K562 (cell line): Measurements from ENCODE around the gene NTSR1. TPM values are rescaled to one million over a fixed set of nuclear protein-coding genes. Genes with fewer than 3 reads are reported as not detected.
A peak's percentile ranks its signal among the peaks of the same experiment; 100 is the strongest.

Source experiments
- FIP1L1 ChIP-seq: fragments of 200-400 bp; formaldehyde crosslinking; IDR thresholded peaks from 2 replicates; pipeline ENCODE4 v1.6.1; 2018; ENCODE audit warnings: mild to moderate bottlenecking, low read depth, low read length; ENCODE audit not compliant: poor library complexity, severe bottlenecking
- JUNB ChIP-seq: fragments of 450-650 bp; formaldehyde crosslinking; conservative IDR thresholded peaks from 2 replicates; pipeline ENCODE4 v1.4.0; 2020; ENCODE audit warnings: mild to moderate bottlenecking
- PPARD ChIP-seq: fragments of 250-450 bp; sonication (Bioruptor Pico); IDR thresholded peaks from 2 replicates; pipeline ENCODE4 v1.8.0; 2022; ENCODE audit warnings: inconsistent platforms, mild to moderate bottlenecking, moderate library complexity
- SMARCE1 ChIP-seq: fragments of 450-650 bp; IDR thresholded peaks from 2 replicates; pipeline ENCODE4 v1.7.1; 2016; ENCODE audit warnings: mild to moderate bottlenecking
- XRCC4 ChIP-seq: IDR thresholded peaks from one replicate; pipeline ENCODE4 v1.6.1; 2011; ENCODE audit not compliant: insufficient read depth, insufficient read length; ENCODE audit errors: extremely low read depth
- XRCC5 ChIP-seq: fragments of 200-400 bp; formaldehyde crosslinking; IDR thresholded peaks from 2 replicates; pipeline ENCODE4 v1.6.1; 2017; ENCODE audit warnings: low read depth, mild to moderate bottlenecking, low read length
- ZBTB7A ChIP-seq: IDR thresholded peaks from 2 replicates; pipeline ENCODE4 v1.6.1; 2011; ENCODE audit warnings: low read depth, mild to moderate bottlenecking, low read length, moderate library complexity, borderline replicate concordance; ENCODE audit not compliant: control insufficient read depth
- ZNF41 ChIP-seq: fragments of 250-450 bp; sonication (Bioruptor Pico); conservative IDR thresholded peaks from 2 replicates; pipeline ENCODE4 v1.4.0; 2020; ENCODE audit warnings: mild to moderate bottlenecking
- ZNF778 ChIP-seq: fragments of 450-650 bp; formaldehyde crosslinking; IDR thresholded peaks from 2 replicates; pipeline ENCODE4 v1.4.0; 2020; ENCODE audit warnings: mild to moderate bottlenecking, moderate library complexity
- polyA plus RNA-seq, 8 experiments: library from polyadenylated mRNA; depleted of rRNA in 4 of 8; stranded (reverse) in 5 of 8; unstranded in 3 of 8; fragments of >200 nt; fragmentation: Nextera tagmentation in 2 of 8; fragmentation: Illumina TruSeq in 1 of 8; extraction: Ambion mirVana in 2 of 8; extraction: Trizol in 1 of 8; gene quantifications; 2 replicates each; pipeline versions ENCODE4 v1.2.1 to v1.2.3, GENCODE V29; 2011 to 2014; ENCODE audit warnings: inconsistent platforms in 1 of 8, missing spikeins in 1 of 8
- total RNA-seq, 7 experiments: library from RNA; depleted of rRNA in 6 of 7; stranded (reverse); fragments of >200 nt in 6 of 7; fragmentation: Illumina TruSeq in 2 of 7; extraction: Trizol in 2 of 7; gene quantifications; 2 replicates each; pipeline versions ENCODE4 v1.2.1 to v1.2.3, GENCODE V29; 2011 to 2021; ENCODE audit warnings: low replicate concordance in 1 of 7
- TF ChIP-seq, protein P1 (sequence below), 2 experiments: IDR thresholded peaks; 2 replicates each; pipeline ENCODE4 v1.6.1; 2011; ENCODE audit warnings: borderline replicate concordance in 1 of 2, control low read depth in 1 of 2, low read depth in 1 of 2, low read length in 1 of 2, mild to moderate bottlenecking in 1 of 2, mixed read lengths in 1 of 2, moderate library complexity in 1 of 2; ENCODE audit not compliant: insufficient read depth in 1 of 2, insufficient read length in 1 of 2, poor library complexity in 1 of 2, severe bottlenecking in 1 of 2; ENCODE audit errors: extremely low read depth in 1 of 2

Gene NTSR1
- total and polyA plus RNA-seq, 9 of the 15 experiments (the other 6 are each of a cell fraction or from before 2014, with no cell fraction given) = 0.04 to 0.40 (median 0.13) TPM; not detected in 3

DNA sequence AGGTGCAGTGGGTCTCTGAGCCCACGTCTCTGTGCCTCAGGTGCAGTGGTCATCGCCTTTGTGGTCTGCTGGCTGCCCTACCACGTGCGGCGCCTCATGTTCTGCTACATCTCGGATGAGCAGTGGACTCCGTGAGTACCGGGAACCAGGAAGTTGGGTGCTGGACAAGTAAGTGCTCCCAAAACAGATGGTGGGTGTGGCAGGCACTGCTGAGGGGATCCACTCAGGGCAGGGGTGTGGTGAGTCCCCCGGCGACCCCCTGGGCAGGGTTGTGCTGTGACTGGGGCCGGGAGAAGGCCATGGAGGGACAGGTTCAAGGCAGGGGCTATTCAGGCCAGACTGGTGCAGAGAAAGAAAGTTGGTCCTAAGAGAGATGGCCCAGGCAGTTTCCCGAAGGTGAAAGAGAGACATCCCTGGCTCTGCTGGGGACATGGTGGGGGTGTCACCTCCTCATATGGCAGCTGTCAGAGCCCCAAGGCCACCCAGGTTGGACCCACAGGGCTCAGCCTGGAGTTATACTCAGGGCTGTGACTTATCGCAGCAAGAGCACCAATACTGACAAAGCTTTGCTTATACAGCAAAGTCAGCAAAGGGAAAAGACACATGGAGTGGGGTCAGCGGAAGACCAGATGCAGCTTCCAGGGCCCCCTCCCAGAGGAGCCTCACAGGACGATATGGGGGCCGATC is 49.7 kb downstream of the NTSR1 start (continued):
- TF ChIP-seq, protein P1, sequence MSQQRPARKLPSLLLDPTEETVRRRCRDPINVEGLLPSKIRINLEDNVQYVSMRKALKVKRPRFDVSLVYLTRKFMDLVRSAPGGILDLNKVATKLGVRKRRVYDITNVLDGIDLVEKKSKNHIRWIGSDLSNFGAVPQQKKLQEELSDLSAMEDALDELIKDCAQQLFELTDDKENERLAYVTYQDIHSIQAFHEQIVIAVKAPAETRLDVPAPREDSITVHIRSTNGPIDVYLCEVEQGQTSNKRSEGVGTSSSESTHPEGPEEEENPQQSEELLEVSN (IDR thresholded peaks at IDR 0.05; ENCODE audit: borderline replicate concordance in 1 of 2, extremely low read depth in 1 of 2, insufficient read depth in 1 of 2, insufficient read length in 1 of 2, low read depth in 1 of 2, low read length in 1 of 2, poor library complexity in 1 of 2, severe bottlenecking in 1 of 2) = peak in 1 of 2 experiments; percentile 30
- TF ChIP-seq XRCC5 (no peak), SMARCE1 (no peak), FIP1L1 (no peak), ZBTB7A (no peak), JUNB (CRISPR knock-in tag) (no peak), ZNF41 (no peak), ZNF778 (CRISPR knock-in tag) (no peak), XRCC4 (no peak), PPARD (CRISPR knock-in tag) (no peak)
- TF ChIP-seq, all 486 proteins: peak for 3
